Measurements from ENCODE around the gene SP140L.

DNA sequence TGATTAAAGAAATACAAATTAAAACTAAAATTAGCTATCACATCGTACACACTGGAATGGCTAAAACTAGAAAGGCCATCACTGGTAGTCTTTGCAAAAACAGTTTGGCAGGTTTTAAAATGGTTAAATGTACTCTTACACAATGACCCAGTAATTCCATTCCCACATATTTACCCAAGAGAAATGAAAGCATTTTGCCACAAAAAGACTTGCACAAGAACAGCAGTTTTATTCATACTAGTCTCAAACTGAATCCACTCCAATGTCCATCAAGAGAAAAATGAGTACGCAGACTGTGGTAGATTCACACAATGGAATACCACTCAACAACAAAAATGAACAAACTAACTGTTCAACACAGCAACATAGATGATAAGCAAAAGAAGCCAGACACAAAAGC is 29.1 kb downstream of the SP140L start:
- TF ChIP-seq, protein P1, sequence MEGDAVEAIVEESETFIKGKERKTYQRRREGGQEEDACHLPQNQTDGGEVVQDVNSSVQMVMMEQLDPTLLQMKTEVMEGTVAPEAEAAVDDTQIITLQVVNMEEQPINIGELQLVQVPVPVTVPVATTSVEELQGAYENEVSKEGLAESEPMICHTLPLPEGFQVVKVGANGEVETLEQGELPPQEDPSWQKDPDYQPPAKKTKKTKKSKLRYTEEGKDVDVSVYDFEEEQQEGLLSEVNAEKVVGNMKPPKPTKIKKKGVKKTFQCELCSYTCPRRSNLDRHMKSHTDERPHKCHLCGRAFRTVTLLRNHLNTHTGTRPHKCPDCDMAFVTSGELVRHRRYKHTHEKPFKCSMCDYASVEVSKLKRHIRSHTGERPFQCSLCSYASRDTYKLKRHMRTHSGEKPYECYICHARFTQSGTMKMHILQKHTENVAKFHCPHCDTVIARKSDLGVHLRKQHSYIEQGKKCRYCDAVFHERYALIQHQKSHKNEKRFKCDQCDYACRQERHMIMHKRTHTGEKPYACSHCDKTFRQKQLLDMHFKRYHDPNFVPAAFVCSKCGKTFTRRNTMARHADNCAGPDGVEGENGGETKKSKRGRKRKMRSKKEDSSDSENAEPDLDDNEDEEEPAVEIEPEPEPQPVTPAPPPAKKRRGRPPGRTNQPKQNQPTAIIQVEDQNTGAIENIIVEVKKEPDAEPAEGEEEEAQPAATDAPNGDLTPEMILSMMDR (IDR thresholded peaks at IDR 0.05; ENCODE audit: low read depth, low read length) = no peak
- no peak for TF ChIP-seq EZH2phosphoT487 (IDR thresholded peaks at IDR 0.05; ENCODE audit: low read depth)

Data from OCI-LY3 (cell line).